ENCODE data around the gene AHCYL2. TPM values are rescaled to one million over a fixed set of nuclear protein-coding genes. Genes with fewer than 3 reads are reported as not detected.
A peak's percentile ranks its signal among the peaks of the same experiment; 100 is the strongest.

The AHCYL2 gene
- total RNA-seq, 1 experiment from 2014 or later = 23.2 TPM

DNA sequence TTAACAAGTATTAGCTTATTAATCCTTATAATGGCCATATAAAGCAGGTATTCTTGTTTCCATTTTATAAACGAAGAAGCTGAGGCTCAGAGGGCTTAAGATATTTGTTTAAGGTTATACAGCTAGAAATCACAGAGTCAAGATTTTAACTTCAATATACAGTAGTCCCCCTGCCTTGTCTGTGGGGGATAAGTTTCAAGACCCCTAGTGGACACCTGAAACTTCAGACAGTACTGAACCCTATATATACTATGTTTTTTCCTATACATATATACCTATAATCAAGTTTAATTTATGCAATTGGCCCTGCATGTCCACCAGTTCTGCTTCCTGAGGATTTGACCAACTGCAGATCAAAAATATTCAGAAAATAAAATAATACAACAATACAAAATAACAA lies 165.0 kb downstream of the AHCYL2 start:
- no peaks in the 10 kb centered on the region for H3K9me3 Mint-ChIP-seq
- H3K4me1 Mint-ChIP-seq = peaks cover 24 to 35% of the 10 kb centered on the region in 2 experiments
- Histone ChIP-seq H2BK5ac (ENCODE audit: insufficient read length, low read length) (no peak overlapping the region), H2AK5ac (ENCODE audit: insufficient read length, low read length) (no peak overlapping the region), H3K9me3 (ENCODE audit: control insufficient read depth, low read depth, low read length) (no peaks in the 10 kb centered on the region), H3K4me1 (ENCODE audit: insufficient read depth, low read length) (no peaks in the 10 kb centered on the region), H3K4ac (ENCODE audit: low read depth, low read length) (no peak overlapping the region), H3K79me2 (ENCODE audit: insufficient read depth, low read length) (no peaks in the 10 kb centered on the region), H4K5ac (ENCODE audit: insufficient read length, low read depth, low read length) (no peak overlapping the region), H2BK15ac (ENCODE audit: low read depth, low read length) (no peak overlapping the region), H3K27ac (ENCODE audit: insufficient read length, low read depth, low read length) (no peak overlapping the region), H2BK20ac (ENCODE audit: low read depth, low read length, poor library complexity, severe bottlenecking) (no peak overlapping the region), H4K91ac (ENCODE audit: insufficient read length, low read depth, low read length) (no peak overlapping the region), H3T11ph (ENCODE audit: low read length) (no peak overlapping the region), H3K9ac (ENCODE audit: extremely low read depth, insufficient read length, low read length) (no peak overlapping the region), H3K18ac (ENCODE audit: insufficient read length, low read depth, low read length) (no peak overlapping the region), H3K79me1 (ENCODE audit: insufficient read depth, low read depth, low read length, poor library complexity, severe bottlenecking) (no peaks in the 10 kb centered on the region), H3K27me3 (ENCODE audit: insufficient read depth, low read length) (no peaks in the 10 kb centered on the region), H2BK12ac (ENCODE audit: insufficient read length, low read depth, low read length) (no peak overlapping the region), H3K23ac (ENCODE audit: insufficient read length, low read depth, low read length) (no peak overlapping the region), H3K14ac (ENCODE audit: insufficient read depth, low read length) (no peak overlapping the region), H4K20me1 (ENCODE audit: control insufficient read depth, insufficient read depth, insufficient read length) (no peaks in the 10 kb centered on the region), H2BK120ac (ENCODE audit: low read depth, low read length, poor library complexity, severe bottlenecking) (no peak overlapping the region), H3K56ac (ENCODE audit: insufficient read length, low read depth, low read length) (no peak overlapping the region), H2AFZ (ENCODE audit: low read length) (no peak overlapping the region), H4K8ac (replicated peaks; ENCODE audit: insufficient read length, low read depth, low read length) (no peak overlapping the region), H3K4me2 (ENCODE audit: insufficient read depth, insufficient read length, low read length) (no peak overlapping the region), H3K23me2 (ENCODE audit: insufficient read length, low read depth, low read length, poor library complexity, severe bottlenecking) (no peaks in the 10 kb centered on the region)
- no peaks in the 10 kb centered on the region for H3K27me3 Mint-ChIP-seq (ENCODE audit: low read depth)
- H3K4me3 Mint-ChIP-seq = no peak overlapping the region
- TF ChIP-seq, protein P1, sequence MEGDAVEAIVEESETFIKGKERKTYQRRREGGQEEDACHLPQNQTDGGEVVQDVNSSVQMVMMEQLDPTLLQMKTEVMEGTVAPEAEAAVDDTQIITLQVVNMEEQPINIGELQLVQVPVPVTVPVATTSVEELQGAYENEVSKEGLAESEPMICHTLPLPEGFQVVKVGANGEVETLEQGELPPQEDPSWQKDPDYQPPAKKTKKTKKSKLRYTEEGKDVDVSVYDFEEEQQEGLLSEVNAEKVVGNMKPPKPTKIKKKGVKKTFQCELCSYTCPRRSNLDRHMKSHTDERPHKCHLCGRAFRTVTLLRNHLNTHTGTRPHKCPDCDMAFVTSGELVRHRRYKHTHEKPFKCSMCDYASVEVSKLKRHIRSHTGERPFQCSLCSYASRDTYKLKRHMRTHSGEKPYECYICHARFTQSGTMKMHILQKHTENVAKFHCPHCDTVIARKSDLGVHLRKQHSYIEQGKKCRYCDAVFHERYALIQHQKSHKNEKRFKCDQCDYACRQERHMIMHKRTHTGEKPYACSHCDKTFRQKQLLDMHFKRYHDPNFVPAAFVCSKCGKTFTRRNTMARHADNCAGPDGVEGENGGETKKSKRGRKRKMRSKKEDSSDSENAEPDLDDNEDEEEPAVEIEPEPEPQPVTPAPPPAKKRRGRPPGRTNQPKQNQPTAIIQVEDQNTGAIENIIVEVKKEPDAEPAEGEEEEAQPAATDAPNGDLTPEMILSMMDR (conservative IDR thresholded peaks at IDR 0.05) = 0 out of 3 replicates have a peak, but pooled peaks have one; percentile 24
- no peak overlapping the region for H3K27ac Mint-ChIP-seq
- H3K36me3 Mint-ChIP-seq (ENCODE audit: insufficient read depth in 1 of 3, low read depth in 3 of 3) = peaks cover 0 to 3% (median 0%) of the 10 kb centered on the region in 3 experiments; a peak in 1 of 7 replicates
- WGBS (ENCODE audit: extremely low coverage, insufficient read length, low lambda C conversion rate) = no CpG with 5 or more reads among the region's 1 CpG
- DNase-seq = no peak

Measured in H9 (cell line).